Skin of body (tissue), 2 donors: Measurements from ENCODE around the gene FASTKD1. TPM values are rescaled to one million over a fixed set of nuclear protein-coding genes. Genes with fewer than 3 reads are reported as not detected.
A peak's percentile ranks its signal among the peaks of the same experiment; 100 is the strongest.

ENCODE experiments used
- DNase-seq: peaks from one replicate; lab custom pipeline; 2025; lab: John Stamatoyannopoulos, UW
- total RNA-seq: library from RNA; depleted of rRNA; stranded (reverse); fragments of >200 nt; gene quantifications from one replicate; pipeline ENCODE4 v1.2.3, GENCODE V29; 2014

FASTKD1 gene
- total RNA-seq, 1 donor from 2014 or later = 29.5 TPM

DNA sequence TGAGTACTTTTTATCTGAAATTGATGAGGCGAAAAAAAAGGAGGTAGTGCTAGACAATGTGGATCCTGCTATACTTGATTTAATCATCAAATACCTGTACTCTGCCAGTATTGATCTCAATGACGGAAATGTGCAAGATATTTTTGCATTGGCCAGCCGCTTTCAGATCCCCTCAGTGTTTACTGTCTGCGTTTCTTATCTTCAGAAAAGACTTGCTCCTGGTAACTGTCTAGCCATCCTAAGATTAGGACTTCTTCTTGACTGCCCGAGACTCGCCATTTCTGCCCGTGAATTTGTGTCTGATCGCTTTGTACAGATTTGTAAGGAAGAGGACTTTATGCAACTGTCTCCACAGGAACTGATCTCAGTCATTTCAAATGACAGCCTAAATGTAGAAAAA is 63.7 kb downstream of the FASTKD1 start:
- no peak for DNase-seq

DNA sequence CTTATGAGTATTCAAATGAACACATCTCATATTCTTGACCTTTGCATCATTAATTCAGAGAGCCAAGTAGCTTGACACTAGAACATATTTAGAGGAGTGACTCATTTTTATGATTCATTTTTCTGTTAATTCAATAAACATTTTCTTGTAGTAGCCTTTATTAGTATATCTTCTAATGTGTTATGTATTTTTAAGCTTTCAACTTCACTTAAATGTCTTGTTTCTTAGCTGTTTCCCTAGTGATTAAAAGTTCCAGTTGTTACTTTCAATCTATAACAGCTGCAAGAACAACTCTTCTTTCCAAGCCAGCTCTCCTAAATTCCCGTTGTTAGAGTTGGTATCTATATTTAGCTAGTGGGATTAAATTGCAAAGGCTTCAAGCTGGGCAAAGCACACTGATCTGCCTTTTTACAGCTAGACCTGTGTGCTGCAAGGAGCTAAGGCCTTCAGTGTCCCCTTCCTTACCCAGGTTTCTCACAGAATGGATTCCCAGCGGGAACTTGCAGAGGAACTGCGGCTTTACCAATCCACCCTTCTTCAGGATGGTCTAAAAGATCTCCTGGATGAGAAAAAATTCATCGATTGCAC is 64.3 kb downstream of the FASTKD1 start, which contains the start of gene KLHL41:
KLHL41 (plus strand) TSS at position 405 of the 588 bp plus-strand sequence; CDS start at position 482, 77 bp downstream.
- DNase-seq = peak; percentile 46

DNA sequence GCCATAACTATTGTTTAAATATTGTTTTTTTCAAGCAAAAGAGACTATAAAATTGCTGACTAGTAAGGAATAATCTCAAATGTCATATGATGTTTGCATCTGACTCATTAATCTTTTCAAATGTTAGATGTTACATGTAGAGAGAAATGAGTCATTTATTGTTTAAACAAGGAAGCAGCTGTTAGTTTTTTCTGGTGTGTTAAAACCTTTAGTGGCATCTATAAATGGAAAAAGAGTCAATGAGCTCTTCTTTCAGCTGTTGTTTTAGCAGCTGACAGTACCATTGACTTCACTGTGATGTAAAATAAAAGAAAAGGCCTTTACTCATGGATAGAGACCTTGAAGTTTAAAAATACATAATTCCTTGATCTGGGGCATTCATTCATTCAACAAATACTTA is 66.0 kb downstream of the FASTKD1 start:
- DNase-seq = no peak

DNA sequence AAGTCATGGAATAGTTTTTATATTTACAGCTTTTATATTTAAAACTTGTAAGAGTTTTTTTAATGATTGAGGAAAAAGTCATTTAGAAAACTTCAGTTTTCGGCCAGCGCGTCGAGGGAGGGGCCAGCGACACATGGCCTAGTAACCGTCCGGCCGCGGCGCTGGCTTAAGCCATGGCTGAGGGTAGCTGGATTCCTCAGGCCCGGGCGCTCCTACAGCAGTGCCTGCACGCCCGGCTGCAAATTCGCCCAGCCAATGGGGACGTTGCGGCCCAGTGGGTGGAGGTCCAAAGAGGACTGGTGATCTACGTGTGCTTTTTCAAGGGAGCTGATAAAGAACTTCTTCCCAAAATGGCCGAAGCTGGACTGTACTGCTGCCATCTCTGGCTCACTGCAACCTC is 69.0 kb downstream of the FASTKD1 start:
- no peak for DNase-seq

DNA sequence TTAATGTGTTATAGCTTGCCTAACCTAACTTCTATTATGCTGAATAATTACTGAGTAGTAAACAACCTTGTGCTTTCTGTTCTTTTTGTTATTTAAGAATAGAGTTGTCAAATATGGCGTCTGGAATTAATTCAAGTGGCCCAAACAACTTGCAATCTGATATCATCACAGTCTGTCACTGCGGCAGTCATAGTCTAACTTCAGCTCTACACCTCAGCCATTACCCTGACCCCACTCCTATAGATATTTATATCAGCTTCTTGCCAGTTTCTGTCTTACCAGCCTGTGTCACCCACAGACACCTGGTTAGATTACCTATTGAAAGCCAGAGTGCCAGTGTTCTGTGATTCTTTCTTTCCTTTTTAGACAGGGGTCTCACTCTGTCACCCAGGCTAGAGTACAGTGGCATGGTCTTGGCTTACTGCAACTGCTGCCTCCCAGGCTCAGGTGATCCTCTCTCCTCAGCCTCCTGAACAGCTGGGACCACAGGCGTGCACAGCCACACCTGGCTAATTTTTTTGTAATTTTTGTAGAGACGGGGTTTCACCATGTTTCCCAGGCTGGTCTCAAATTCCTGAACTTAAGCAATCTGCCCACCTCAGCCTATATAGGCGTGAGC is 78.2 kb downstream of the FASTKD1 start:
- DNase-seq = no peak

DNA sequence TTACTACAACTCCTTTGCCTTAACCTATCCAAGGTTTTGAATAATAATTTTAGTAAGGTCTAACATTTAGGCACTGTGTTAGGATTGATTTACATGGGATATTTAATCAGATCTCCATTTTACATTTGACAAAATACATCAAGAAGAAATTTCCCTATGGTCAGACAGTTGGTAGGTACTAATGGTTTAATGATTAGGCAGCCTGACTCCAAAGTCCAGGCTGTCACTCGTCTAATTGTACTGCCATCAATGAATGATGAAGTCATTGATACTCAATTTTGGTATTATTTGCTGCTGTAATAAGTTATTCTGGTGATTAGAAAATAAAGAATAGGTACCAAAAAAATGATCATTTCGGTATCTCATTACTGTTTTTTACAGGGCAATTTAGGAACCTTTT is 80.3 kb downstream of the FASTKD1 start:
- DNase-seq = no peak

DNA sequence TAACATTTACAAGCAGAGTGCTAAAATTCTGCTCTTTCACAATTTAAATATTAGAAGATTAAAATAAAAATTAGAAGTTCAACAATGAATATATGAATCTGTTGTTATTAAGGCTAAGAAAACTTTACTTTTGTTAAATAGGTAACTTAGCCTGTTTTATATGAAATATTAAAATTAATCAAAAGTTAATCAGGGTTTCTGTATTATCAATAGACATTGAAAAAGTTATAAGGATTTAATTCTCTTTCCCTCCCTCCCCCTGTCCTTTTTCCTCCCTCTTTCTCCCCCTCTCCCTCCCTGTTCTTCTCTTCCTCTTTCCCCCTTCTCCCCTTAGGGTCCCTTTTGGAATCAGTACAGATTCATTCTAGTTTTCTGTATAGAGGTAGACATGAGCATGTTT is 82.3 kb downstream of the FASTKD1 start:
- DNase-seq = no peak

DNA sequence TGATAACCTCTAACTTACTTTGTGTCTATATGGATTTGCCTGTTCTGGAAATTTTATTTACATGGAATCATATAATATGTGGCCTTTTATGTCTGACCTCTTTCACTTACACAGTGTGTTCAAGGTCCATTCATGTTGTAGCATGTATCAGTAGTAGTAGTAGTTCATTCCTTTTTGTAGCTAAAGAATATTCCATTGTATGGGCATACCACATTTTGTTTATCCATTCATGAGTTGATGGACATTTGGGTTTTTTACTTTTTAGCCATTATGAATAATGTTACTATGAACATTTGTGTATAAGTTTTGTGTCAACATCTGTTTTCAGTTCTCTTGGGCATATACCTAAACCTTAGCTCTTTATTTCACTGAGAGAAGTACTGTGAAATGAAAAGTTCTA is 82.8 kb downstream of the FASTKD1 start:
- DNase-seq = no peak

DNA sequence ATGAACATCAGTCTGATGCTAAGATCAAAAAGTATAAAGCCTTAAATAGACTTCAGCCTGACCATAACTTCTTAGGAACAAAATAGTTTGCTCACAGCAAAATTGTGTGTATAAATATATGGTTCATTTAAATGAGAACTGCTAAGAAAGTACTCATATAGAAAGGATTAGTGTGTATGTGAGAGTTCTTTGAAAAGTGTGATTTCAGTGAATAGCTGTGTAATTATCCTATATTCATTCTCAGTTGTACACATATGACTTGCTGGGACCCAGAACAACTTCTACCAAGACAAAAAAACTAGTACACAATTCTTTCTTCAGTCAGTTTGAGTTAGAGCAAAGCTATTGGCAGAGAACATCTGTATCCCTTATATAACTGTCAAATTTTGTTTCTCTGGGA is 87.2 kb downstream of the FASTKD1 start:
- no peak for DNase-seq

DNA sequence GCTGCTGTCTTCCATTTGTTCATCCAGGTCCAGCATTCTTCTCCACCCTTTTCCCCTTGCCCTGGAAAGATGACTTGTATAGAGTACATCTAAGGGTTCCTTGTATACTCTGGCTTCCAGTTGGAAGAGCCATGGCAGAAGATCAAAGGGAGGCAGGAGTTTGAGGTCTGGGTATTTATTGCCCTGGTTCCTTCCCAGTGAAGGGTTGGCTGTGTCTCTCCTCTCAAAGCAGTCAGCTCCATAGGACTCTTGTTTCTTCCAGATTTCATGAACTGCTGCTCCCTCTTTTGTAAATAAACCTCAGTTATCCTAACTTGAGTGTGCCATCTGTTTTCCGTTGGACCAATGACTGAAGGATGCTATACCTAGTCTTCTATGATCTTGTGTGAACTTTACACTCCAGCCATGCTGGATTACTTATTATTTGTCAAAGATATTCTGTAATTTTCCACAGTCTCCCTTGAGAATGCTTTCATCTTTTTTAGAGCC is 88.0 kb downstream of the FASTKD1 start:
- DNase-seq = no peak

DNA sequence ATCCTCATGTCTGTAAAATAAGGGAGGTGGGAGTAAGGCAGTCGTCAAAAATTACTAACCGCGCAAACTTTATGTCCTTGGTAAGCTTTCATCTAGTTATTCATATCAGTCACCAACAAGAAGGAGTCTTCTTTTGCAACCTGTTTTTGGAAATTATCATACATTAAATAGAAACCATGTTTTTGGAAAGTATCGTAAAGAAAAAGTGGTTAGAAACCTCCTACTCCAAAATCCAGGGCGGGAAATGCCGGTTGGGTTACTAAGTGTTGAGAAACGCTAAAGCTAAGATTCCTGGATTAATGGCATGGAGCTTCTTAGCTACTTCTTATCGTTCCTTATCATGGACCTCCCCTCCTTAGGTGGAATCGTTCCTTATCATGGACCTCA is 93.6 kb downstream of the FASTKD1 start:
- no peak for DNase-seq

Other genes with a start within 250 kb of the FASTKD1 start
- 0.10 TPM for gene LRP2, start 211.3 kb downstream of the FASTKD1 start, total RNA-seq
- gene BBS5, start 94.4 kb downstream of the FASTKD1 start, total RNA-seq = 10.6 TPM
- 414 TPM for gene KLHL41, start 64.2 kb downstream of the FASTKD1 start, total RNA-seq
- 44.2 TPM for gene PPIG, start 10.5 kb upstream of the FASTKD1 start, total RNA-seq
- 0.30 TPM for gene CFAP210, start 120.5 kb upstream of the FASTKD1 start, total RNA-seq
- 5.9 TPM for gene PHOSPHO2, start 120.6 kb upstream of the FASTKD1 start, total RNA-seq
- 24.2 TPM for gene KLHL23, start 160.0 kb upstream of the FASTKD1 start, total RNA-seq
- 81.2 TPM for gene SSB, start 225.0 kb upstream of the FASTKD1 start, total RNA-seq